Measurements from ENCODE around the gene SPTLC3. TPM values are rescaled to one million over a fixed set of nuclear protein-coding genes. Genes with fewer than 3 reads are reported as not detected.

Gene SPTLC3
- total and polyA plus RNA-seq, 2 donors (not counting 1 experiment from before 2014, with no cell fraction given) = not detected

DNA sequence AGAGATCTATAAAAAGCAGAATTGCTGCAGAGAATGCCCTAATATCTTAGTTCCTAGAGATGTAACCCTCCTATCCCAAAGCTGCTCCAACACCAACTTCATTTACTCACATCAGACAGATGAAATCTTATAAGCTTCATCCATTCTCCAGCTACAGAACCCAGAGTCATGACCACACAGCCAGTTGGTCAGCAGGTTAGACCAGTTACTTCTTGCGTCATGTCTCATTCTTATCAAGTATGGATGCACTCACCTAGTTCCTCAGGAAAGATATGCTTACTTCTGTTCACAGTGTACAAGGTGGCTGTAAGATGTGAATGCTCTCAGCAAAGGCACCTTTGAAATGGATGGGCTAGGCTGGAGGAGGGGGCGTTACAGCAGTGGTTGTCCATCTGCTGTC is 164.4 kb downstream of the SPTLC3 start:
- no peak overlapping the region for H3K27ac Mint-ChIP-seq
- Histone ChIP-seq H3K27me3 (replicated peaks in 1 of 4; ENCODE audit: control extremely low read depth in 1 of 4, control insufficient read depth in 3 of 4, insufficient read depth in 4 of 4, low read length in 3 of 4) (no peaks in the 10 kb centered on the region), H4K20me1 (ENCODE audit: control insufficient read depth, insufficient read depth, low read length, poor library complexity, severe bottlenecking) (no peaks in the 10 kb centered on the region), H2AFZ (ENCODE audit: insufficient read depth, low read depth, low read length, poor library complexity, severe bottlenecking) (no peak overlapping the region), H3K79me2 (ENCODE audit: control insufficient read depth, insufficient read depth, low read length) (no peaks in the 10 kb centered on the region), H3K36me3 (replicated peaks in 1 of 2; ENCODE audit: control extremely low read depth in 1 of 2, control insufficient read depth in 1 of 2, extremely low read depth in 1 of 2, insufficient read depth in 2 of 2, low read length in 1 of 2) (no peaks in the 10 kb centered on the region), H3K27ac (ENCODE audit: low read length in 2 of 2) (no peak overlapping the region), H3K4me3 (ENCODE audit: control extremely low read depth in 1 of 5, extremely low read depth in 1 of 5, insufficient read depth in 1 of 5, low read depth in 2 of 5, low read length in 4 of 5) (no peak overlapping the region), H3K4me1 (ENCODE audit: control insufficient read depth in 2 of 2, insufficient read depth in 2 of 2, low read length in 2 of 2) (no peaks in the 10 kb centered on the region), H3K4me2 (replicated peaks; ENCODE audit: low read depth, low read length, poor library complexity, severe bottlenecking) (no peak overlapping the region), H3K9me3 (ENCODE audit: control extremely low read depth in 1 of 3, control insufficient read depth in 2 of 3, insufficient read depth in 1 of 3, low read length in 2 of 3) (no peaks in the 10 kb centered on the region), H3K9ac (ENCODE audit: low read length) (no peak overlapping the region)
- H3K4me3 Mint-ChIP-seq = no peak overlapping the region
- DNase-seq (no peak), ATAC-seq (ENCODE audit: low read depth) (no peak)
- no peaks in the 10 kb centered on the region for H3K4me1 Mint-ChIP-seq
- ChIA-PET CTCF (no interaction called here), POLR2A (no interaction called here)
- 100% methylated on average over 2 of the region's 2 CpGs for WGBS (ENCODE audit: insufficient coverage)
- peaks cover 5% of the 10 kb centered on the region for H3K27me3 Mint-ChIP-seq
- intact Hi-C loops (cut with micrococcal nuclease) = no loop called here
- TF ChIP-seq, protein P1, sequence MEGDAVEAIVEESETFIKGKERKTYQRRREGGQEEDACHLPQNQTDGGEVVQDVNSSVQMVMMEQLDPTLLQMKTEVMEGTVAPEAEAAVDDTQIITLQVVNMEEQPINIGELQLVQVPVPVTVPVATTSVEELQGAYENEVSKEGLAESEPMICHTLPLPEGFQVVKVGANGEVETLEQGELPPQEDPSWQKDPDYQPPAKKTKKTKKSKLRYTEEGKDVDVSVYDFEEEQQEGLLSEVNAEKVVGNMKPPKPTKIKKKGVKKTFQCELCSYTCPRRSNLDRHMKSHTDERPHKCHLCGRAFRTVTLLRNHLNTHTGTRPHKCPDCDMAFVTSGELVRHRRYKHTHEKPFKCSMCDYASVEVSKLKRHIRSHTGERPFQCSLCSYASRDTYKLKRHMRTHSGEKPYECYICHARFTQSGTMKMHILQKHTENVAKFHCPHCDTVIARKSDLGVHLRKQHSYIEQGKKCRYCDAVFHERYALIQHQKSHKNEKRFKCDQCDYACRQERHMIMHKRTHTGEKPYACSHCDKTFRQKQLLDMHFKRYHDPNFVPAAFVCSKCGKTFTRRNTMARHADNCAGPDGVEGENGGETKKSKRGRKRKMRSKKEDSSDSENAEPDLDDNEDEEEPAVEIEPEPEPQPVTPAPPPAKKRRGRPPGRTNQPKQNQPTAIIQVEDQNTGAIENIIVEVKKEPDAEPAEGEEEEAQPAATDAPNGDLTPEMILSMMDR (IDR thresholded peaks at IDR 0.05) = no peak
- TF ChIP-seq EZH2 (IDR thresholded peaks at IDR 0.05; ENCODE audit: borderline replicate concordance, insufficient read depth, low read depth, low read length, poor library complexity, severe bottlenecking) = no peak
- peaks cover 9% of the 10 kb centered on the region for H3K9me3 Mint-ChIP-seq (ENCODE audit: insufficient read depth)

DNA sequence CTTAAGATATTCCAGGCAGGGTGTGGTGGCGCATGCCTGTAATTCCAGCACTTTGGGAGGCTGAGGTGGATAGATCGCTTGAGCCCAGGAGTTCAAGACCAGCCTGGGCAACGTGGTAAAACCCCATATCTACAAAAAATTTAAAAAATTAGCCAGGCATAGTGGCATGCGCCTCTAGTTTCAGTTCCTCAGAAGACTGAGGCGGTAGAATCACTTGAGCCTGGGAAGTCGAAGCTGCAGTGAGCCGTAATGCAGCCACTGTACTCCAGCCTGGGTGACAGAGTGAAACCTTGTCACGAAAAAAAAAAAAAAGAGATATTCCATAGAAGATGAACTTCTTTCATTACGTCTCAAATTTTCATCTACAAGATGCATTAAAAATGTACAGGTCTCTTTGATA is 165.6 kb downstream of the SPTLC3 start:
- H3K9me3 Mint-ChIP-seq (ENCODE audit: insufficient read depth) = peaks cover 9% of the 10 kb centered on the region
- no peak overlapping the region for H3K9ac ChIP-seq (ENCODE audit: low read length)
- TF ChIP-seq EZH2 (IDR thresholded peaks at IDR 0.05; ENCODE audit: borderline replicate concordance, insufficient read depth, low read depth, low read length, poor library complexity, severe bottlenecking) = no peak
- TF ChIP-seq, protein P1 (IDR thresholded peaks at IDR 0.05) = no peak
- ChIA-PET POLR2A (no interaction called here), CTCF (no interaction called here)
- H3K9me3 ChIP-seq (ENCODE audit: control extremely low read depth in 1 of 3, control insufficient read depth in 2 of 3, insufficient read depth in 1 of 3, low read length in 2 of 3) = no peaks in the 10 kb centered on the region
- no peak overlapping the region for H3K4me3 Mint-ChIP-seq
- H3K27me3 ChIP-seq (replicated peaks in 1 of 4; ENCODE audit: control extremely low read depth in 1 of 4, control insufficient read depth in 3 of 4, insufficient read depth in 4 of 4, low read length in 3 of 4) = no peaks in the 10 kb centered on the region
- intact Hi-C loops (cut with micrococcal nuclease) = no loop called here
- no peak overlapping the region for H3K27ac ChIP-seq (ENCODE audit: low read length in 2 of 2)
- H3K4me2 ChIP-seq (replicated peaks; ENCODE audit: low read depth, low read length, poor library complexity, severe bottlenecking) = no peak overlapping the region
- DNase-seq (no peak), ATAC-seq (ENCODE audit: low read depth) (no peak)
- H3K4me3 ChIP-seq (ENCODE audit: control extremely low read depth in 1 of 5, extremely low read depth in 1 of 5, insufficient read depth in 1 of 5, low read depth in 2 of 5, low read length in 4 of 5) = no peak overlapping the region
- H4K20me1 ChIP-seq (ENCODE audit: control insufficient read depth, insufficient read depth, low read length, poor library complexity, severe bottlenecking) = no peaks in the 10 kb centered on the region
- peaks cover 5% of the 10 kb centered on the region for H3K27me3 Mint-ChIP-seq
- 59% methylated on average over 4 of the region's 9 CpGs for WGBS (ENCODE audit: insufficient coverage)
- H3K4me1 Mint-ChIP-seq = no peaks in the 10 kb centered on the region
- no peaks in the 10 kb centered on the region for H3K79me2 ChIP-seq (ENCODE audit: control insufficient read depth, insufficient read depth, low read length)
- H3K27ac Mint-ChIP-seq = no peak overlapping the region
- no peaks in the 10 kb centered on the region for H3K36me3 ChIP-seq (replicated peaks in 1 of 2; ENCODE audit: control extremely low read depth in 1 of 2, control insufficient read depth in 1 of 2, extremely low read depth in 1 of 2, insufficient read depth in 2 of 2, low read length in 1 of 2)
- H2AFZ ChIP-seq (ENCODE audit: insufficient read depth, low read depth, low read length, poor library complexity, severe bottlenecking) = no peak overlapping the region
- no peaks in the 10 kb centered on the region for H3K4me1 ChIP-seq (ENCODE audit: control insufficient read depth in 2 of 2, insufficient read depth in 2 of 2, low read length in 2 of 2)
